Pancreas (tissue), 10 donors: Measurements from ENCODE around the gene HOXC4. TPM values are rescaled to one million over a fixed set of nuclear protein-coding genes. Genes with fewer than 3 reads are reported as not detected.

Source experiments
- ATAC-seq, 4 donors: fragments of 200-7000 bp; cut with Tn5 transposase; one replicate each; pipeline versions ENCODE4 v1.8.0 to v1.9.1; 2020; ENCODE audit warnings: mild to moderate bottlenecking in 4 of 4, moderate library complexity in 4 of 4
- DNase-seq, 6 donors: peaks; one replicate each; pipeline ENCODE4 v3.0.0-alpha.2; 2020
- FAIRE-seq: peaks from 2 replicates; lab custom pipeline; 2012; peaks lifted over from hg19 to GRCh38; lab: Jason Lieb, UNC
- H3K27ac ChIP-seq, 4 donors: fragments of 200-600 bp; sonication (generic); 1 replicate in 3 of 4; 2 replicates in 1 of 4; pipeline versions ENCODE4 v1.5.0 to v1.8.0; 2020
- H3K27me3 ChIP-seq, 4 donors: fragments of 200-600 bp; one replicate each; pipeline ENCODE4 v1.8.0; 2021
- H3K36me3 ChIP-seq, 3 donors: fragments of 200-600 bp; sonication (generic) in 1 of 3; one replicate each; pipeline versions ENCODE4 v1.5.0 to v1.8.0; 2020 to 2021
- H3K4me1 ChIP-seq, 3 donors: fragments of 200-600 bp; one replicate each; pipeline ENCODE4 v1.8.0; 2021
- H3K4me3 ChIP-seq, 4 donors: fragments of 200-600 bp; sonication (generic) in 2 of 4; one replicate each; pipeline versions ENCODE4 v1.5.0 to v1.8.0; 2020 to 2021
- H3K9me3 ChIP-seq, 4 donors: fragments of 200-600 bp; one replicate each; pipeline ENCODE4 v1.8.0; 2021
- WGBS, 2 donors: extraction: QIAGEN DNeasy Blood & Tissue Kit; methylation state at CpG; one replicate each; pipeline ENCODE4 v1.1.7; 2013; 5-methylcytosine and 5-hydroxymethylcytosine counted together
- intact Hi-C, 3 donors: fragments of 100-400 bp; cut with DNase I; formaldehyde crosslinking; loops; one replicate each; pipeline versions ENCODE4 v1.11.1 to v1.14.2; 2022
- polyA plus RNA-seq, 2 donors: library from polyadenylated mRNA; stranded (reverse); fragments of 200-250 nt; gene quantifications; one replicate each; pipeline ENCODE4 v1.2.3, GENCODE V29; 2013
- total RNA-seq, 6 donors: library from RNA; stranded (reverse); fragmentation: NEBNext Ultra II Directional in 4 of 6; extraction: Animal tissue kit (Norgen Biotek cat#: 25700) in 4 of 6; gene quantifications; one replicate each; pipeline versions ENCODE4 v1.2.1 to v1.2.4, GENCODE V29; 2021 to 2023
- TF ChIP-seq, protein P1 (sequence below), 4 donors: fragments of 200-600 bp; sonication (generic) in 3 of 4; IDR thresholded peaks; one replicate each; pipeline versions ENCODE4 v1.5.0 to v1.8.0; 2021; ENCODE audit warnings: antibody characterized with exemption in 4 of 4
- donor health status: healthy with polysubstance abuse.
- donor health status: DM: no; HTN: no; CAD: no; lungs with moderate emphysema.
- donor health status: DM: no; HTN: no; CAD: no.
- donor health status: control.
- donor health status: control.
- donor health status: Bipolar disorder and iron deficiency.
- donor health status: DM: yes; HTN: yes; CAD: no.
- donor health status: DM: no; HTN: no; CAD: no.
- donor health status: DM: no; HTN: no; CAD: no.
- donor health status: DM: yes; HTN: yes; CAD: no.

HOXC4 gene
- total and polyA plus RNA-seq, 8 donors = 0.15 to 0.62 (median 0.25) TPM; not detected in 4

DNA sequence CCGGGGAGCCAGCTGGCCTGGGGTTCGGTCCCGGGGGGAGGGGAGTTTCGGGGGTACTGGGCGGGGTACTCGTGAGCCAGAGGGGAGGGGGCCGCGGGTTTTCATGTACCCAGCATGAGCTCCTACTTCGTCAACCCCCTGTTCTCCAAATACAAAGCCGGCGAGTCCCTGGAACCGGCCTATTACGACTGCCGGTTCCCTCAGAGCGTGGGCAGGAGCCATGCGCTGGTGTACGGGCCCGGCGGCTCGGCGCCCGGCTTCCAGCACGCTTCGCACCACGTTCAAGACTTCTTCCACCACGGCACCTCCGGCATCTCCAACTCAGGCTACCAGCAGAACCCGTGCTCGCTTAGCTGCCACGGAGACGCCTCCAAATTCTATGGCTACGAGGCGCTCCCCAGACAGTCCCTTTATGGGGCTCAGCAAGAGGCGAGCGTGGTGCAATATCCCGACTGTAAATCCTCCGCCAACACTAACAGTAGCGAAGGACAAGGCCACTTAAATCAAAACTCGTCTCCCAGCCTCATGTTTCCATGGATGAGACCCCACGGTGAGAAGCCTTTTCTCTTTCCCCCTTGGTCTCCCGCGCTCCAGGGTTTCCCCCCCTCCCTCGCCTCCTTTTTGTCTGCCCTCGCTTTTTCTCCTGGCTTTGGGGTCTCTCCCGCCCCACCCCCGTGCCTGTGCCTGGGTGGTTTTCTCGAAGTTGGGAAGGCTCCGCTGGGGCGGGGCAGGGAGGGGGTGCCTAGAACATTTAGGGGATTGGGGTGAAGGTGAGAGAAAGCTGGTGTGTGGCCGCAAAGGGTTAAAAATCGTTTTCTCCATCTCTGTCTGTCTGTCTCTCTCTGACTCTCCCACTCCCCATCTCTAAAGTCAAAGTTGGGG is 44.2 kb upstream of the HOXC4 start:
- H3K36me3 ChIP-seq = no peaks in the 10 kb centered on the region
- peak overlapping the region in 2 of 4 donors; percentile 26 to 38 for H3K4me3 ChIP-seq
- ATAC-seq = peak in 3 of 4 donors; percentile 33 to 60 (median 33)
- no peak for DNase-seq
- peaks cover 0 to 5% (median 5%) of the 10 kb centered on the region in 3 donors for H3K4me1 ChIP-seq
- no peak overlapping the region for H3K27ac ChIP-seq
- peaks cover 0 to 42% (median 7%) of the 10 kb centered on the region in 4 donors for H3K27me3 ChIP-seq
- intact Hi-C loops = loop anchor here (5.0 to 10.0 kb wide), 3 partner anchors 185 to 198 kb away; no protein-coding TSS in a partner anchor
- WGBS, 2 donors = 3 to 4% methylated on average over 51 of the region's 51 CpGs
- no peaks in the 10 kb centered on the region for H3K9me3 ChIP-seq
- FAIRE-seq = no peak
- TF ChIP-seq, protein P1, sequence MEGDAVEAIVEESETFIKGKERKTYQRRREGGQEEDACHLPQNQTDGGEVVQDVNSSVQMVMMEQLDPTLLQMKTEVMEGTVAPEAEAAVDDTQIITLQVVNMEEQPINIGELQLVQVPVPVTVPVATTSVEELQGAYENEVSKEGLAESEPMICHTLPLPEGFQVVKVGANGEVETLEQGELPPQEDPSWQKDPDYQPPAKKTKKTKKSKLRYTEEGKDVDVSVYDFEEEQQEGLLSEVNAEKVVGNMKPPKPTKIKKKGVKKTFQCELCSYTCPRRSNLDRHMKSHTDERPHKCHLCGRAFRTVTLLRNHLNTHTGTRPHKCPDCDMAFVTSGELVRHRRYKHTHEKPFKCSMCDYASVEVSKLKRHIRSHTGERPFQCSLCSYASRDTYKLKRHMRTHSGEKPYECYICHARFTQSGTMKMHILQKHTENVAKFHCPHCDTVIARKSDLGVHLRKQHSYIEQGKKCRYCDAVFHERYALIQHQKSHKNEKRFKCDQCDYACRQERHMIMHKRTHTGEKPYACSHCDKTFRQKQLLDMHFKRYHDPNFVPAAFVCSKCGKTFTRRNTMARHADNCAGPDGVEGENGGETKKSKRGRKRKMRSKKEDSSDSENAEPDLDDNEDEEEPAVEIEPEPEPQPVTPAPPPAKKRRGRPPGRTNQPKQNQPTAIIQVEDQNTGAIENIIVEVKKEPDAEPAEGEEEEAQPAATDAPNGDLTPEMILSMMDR (IDR thresholded peaks at IDR 0.05) = no peak

DNA sequence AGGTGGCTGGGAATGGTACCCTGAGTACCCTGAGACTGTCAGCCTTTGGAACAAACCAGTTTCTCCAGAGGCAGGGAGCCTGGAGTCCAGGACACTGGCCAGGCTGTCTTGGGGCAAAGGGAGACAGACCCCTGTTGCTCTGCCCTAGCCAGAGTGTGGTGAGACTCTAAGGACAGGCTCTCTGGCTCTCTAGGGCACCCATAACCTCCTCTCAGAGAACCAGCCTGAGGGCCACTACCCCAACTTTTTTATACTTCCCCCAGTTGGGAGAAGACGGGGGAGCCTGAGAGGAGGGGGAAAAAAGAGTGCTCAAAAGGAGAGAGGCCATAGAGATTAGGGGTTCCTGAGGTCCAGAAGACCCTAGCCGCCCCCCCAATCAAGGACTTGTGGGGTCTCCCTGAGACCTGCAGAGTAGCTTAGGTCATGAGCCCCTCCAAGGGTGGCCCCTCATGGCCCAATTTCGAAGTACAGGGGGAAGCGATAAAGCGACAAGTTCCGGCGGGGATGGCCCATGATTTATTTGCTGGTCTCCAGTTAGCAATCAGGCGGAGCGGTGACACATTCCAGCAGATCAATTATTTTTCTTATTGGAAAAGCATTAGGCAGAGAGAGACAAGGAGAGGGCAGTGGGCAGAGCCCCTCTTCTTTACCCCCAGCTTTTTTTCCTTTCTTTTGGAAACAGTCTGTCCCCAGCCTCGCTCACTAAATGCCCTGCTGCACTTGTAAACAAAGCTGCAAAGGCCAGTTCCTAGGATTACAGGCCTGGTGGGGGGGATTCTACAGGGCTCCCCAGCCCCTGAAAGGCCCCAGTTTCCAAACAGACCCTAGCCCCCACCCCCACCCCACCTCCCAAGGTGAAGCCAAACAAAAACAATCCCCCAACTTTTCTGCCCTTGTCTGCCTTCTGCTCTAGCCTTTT is 43.3 kb upstream of the HOXC4 start:
- TF ChIP-seq, protein P1 (IDR thresholded peaks at IDR 0.05) = no peak
- DNase-seq = no peak
- intact Hi-C loops = no loop called here
- H3K4me1 ChIP-seq = peaks cover 0 to 5% (median 5%) of the 10 kb centered on the region in 3 donors
- 25 to 26% methylated on average over 10 of the region's 10 CpGs for WGBS, 2 donors
- no peak for ATAC-seq
- FAIRE-seq = no peak
- H3K27me3 ChIP-seq = peaks cover 0 to 43% (median 10%) of the 10 kb centered on the region in 4 donors
- H3K4me3 ChIP-seq = no peak overlapping the region
- H3K36me3 ChIP-seq = no peaks in the 10 kb centered on the region
- H3K27ac ChIP-seq = no peak overlapping the region
- H3K9me3 ChIP-seq = no peaks in the 10 kb centered on the region

DNA sequence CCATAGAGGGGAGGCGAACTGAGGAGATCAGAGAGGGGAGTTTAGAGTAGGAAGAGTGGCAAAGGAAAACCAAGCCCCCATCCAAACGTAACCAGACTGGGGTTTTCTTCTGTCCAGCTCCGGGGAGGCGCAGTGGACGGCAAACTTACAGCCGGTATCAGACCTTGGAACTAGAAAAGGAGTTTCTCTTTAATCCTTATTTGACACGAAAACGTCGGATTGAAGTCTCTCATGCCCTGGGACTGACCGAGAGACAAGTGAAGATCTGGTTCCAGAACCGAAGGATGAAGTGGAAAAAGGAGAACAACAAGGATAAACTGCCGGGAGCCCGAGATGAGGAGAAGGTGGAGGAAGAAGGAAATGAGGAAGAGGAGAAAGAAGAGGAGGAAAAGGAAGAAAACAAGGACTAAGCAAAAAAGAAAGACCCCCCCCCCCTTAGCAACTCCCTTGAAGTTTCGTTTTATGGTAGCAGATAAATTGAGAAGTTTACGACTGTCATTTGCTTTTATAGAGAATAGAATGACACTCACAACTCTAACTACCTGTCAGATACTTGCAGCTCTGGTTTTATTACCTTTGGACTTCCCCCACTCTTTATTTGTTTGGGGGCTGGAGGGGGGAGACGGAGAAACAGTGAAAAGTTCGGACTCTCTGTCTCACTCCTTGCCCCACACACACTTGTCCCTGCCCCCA is 42.5 kb upstream of the HOXC4 start:
- no peak for FAIRE-seq
- WGBS, 2 donors = 7 to 10% methylated on average over 17 of the region's 17 CpGs
- intact Hi-C loops = no loop called here
- Histone ChIP-seq H3K4me1 (peaks cover 0 to 3% (median 2%) of the 10 kb centered on the region in 3 donors), H3K27me3 (peaks cover 0 to 46% (median 14%) of the 10 kb centered on the region in 4 donors), H3K27ac (no peak overlapping the region), H3K4me3 (no peak overlapping the region), H3K36me3 (no peaks in the 10 kb centered on the region), H3K9me3 (no peaks in the 10 kb centered on the region)
- no peak for DNase-seq
- ATAC-seq = no peak
- TF ChIP-seq, protein P1 (IDR thresholded peaks at IDR 0.05) = no peak

DNA sequence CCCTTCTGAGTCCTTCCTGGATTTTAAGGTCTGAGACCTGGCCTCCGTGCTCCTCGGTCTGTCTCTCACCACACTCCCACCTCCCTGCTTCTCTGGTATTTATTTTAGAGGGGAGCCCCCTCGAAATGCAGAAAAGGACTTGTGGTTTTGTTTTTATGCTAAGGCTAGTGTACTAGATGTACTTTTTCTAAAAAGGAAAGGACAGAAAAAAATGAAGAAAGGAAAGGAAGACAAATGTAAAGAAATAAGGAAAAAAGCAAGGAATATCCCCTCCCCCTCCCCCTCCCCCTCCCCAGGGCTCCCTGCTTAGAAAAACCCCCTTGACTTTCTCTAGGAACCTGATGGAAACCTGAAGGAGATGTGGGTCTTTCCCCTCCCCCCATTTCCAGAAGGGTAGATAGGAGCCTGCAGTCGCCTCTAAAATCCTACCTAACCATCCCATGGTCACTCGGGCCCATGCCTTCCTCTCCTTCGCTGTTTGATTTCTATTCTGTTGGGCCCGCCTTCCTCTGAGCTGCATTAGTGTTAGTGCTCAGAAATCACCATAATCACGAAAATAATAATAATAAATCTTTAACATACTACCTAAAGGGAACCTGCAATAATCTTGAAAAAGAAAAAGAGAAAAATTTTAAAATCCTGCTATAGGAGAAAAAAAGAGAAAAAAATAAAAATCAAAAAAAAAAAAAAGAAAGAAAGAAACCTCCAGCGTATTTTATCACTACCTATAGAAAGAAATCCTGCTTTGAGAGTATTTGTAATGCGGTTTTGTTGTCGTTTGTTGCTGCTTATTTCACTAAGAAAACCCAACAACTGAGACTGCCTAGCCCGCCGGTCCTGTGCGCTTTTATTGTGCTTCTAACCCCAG is 41.7 kb upstream of the HOXC4 start:
- no peak for ATAC-seq

More for the DNA sequence above, 41.7 kb upstream of the HOXC4 start:
- Histone ChIP-seq H3K9me3 (no peaks in the 10 kb centered on the region), H3K4me1 (peaks cover 0 to under 1% (median 0%) of the 10 kb centered on the region in 3 donors), H3K4me3 (no peak overlapping the region), H3K27me3 (peaks cover 0 to 54% (median 13%) of the 10 kb centered on the region in 4 donors), H3K36me3 (no peaks in the 10 kb centered on the region), H3K27ac (no peak overlapping the region)
- FAIRE-seq (no peak), DNase-seq (no peak)
- WGBS, 2 donors = 26 to 31% methylated on average over 14 of the region's 14 CpGs
- TF ChIP-seq, protein P1 (IDR thresholded peaks at IDR 0.05) = no peak
- intact Hi-C loops = no loop called here
